Activated naive CD4-positive, alpha-beta T cell (primary cell): ENCODE data around the gene GREB1.
"Not testable (repeated sequence)": the region's sequence is repeated elsewhere in the genome, so short reads cannot be mapped to it uniquely, and the experiment has no call there.

ENCODE experiments used
- DNase-seq, 4 experiments: peaks; one replicate each; lab custom pipeline; 2025; lab: John Stamatoyannopoulos, UW

The GREB1 gene

GRCh38 chr2:11639503-11639902 is 105.7 kb downstream of the GREB1 start:
- DNase-seq, result no peak

- no peak for DNase-seq
These were observed 106.3 kb downstream of the GREB1 start for GRCh38 chr2:11640132-11640531.

- DNase-seq, result no peak
These were observed 109.1 kb downstream of the GREB1 start for GRCh38 chr2:11642972-11643371.

- DNase-seq, result no peak
These were observed 110.4 kb downstream of the GREB1 start for GRCh38 chr2:11644293-11644692.

- DNase-seq, result no peak
These were observed 112.7 kb downstream of the GREB1 start for GRCh38 chr2:11646530-11646929.

GRCh38 chr2:11647834-11648600 is 114.2 kb downstream of the GREB1 start:
- DNase-seq, result no peak

GRCh38 chr2:11649093-11649492 is 115.2 kb downstream of the GREB1 start:
- DNase-seq, result no peak

- no peak for DNase-seq
These were observed 118.2 kb downstream of the GREB1 start for GRCh38 chr2:11651856-11652548.

- DNase-seq, result no peak
These were observed 118.7 kb downstream of the GREB1 start for GRCh38 chr2:11652553-11652952.

- DNase-seq, result no peak
These were observed 121.7 kb downstream of the GREB1 start for GRCh38 chr2:11655495-11655894.

- DNase-seq, result no peak
These were observed 122.4 kb downstream of the GREB1 start for GRCh38 chr2:11656252-11656651.

GRCh38 chr2:11656671-11657101 is 122.8 kb downstream of the GREB1 start:
- DNase-seq, result no peak

- no peak for DNase-seq
These were observed 123.3 kb downstream of the GREB1 start for GRCh38 chr2:11657195-11657594.

- no peak for DNase-seq
These were observed 123.8 kb downstream of the GREB1 start for GRCh38 chr2:11657646-11658045.

GRCh38 chr2:11658208-11659114 is 124.6 kb downstream of the GREB1 start:
- no peak for DNase-seq

GRCh38 chr2:11659115-11659475 is 125.2 kb downstream of the GREB1 start:
- no peak for DNase-seq

- no peak for DNase-seq
These were observed 126.0 kb downstream of the GREB1 start for GRCh38 chr2:11659851-11660250.

- DNase-seq, result not testable (repeated sequence)
These were observed 126.6 kb downstream of the GREB1 start for GRCh38 chr2:11660396-11660795.

GRCh38 chr2:11661891-11662435 is 128.1 kb downstream of the GREB1 start:
- no peak for DNase-seq

- no peak for DNase-seq
These were observed 129.0 kb downstream of the GREB1 start for GRCh38 chr2:11662882-11663281.

GRCh38 chr2:11663427-11663826 is 129.6 kb downstream of the GREB1 start:
- no peak for DNase-seq

GRCh38 chr2:11665028-11665427 is 131.2 kb downstream of the GREB1 start:
- DNase-seq, result no peak
